Measurements from ENCODE around the gene ESRRA. TPM values are rescaled to one million over a fixed set of nuclear protein-coding genes. Genes with fewer than 3 reads are reported as not detected.

Gene ESRRA
- total RNA-seq, 1 experiment from 2014 or later = 111 TPM

DNA sequence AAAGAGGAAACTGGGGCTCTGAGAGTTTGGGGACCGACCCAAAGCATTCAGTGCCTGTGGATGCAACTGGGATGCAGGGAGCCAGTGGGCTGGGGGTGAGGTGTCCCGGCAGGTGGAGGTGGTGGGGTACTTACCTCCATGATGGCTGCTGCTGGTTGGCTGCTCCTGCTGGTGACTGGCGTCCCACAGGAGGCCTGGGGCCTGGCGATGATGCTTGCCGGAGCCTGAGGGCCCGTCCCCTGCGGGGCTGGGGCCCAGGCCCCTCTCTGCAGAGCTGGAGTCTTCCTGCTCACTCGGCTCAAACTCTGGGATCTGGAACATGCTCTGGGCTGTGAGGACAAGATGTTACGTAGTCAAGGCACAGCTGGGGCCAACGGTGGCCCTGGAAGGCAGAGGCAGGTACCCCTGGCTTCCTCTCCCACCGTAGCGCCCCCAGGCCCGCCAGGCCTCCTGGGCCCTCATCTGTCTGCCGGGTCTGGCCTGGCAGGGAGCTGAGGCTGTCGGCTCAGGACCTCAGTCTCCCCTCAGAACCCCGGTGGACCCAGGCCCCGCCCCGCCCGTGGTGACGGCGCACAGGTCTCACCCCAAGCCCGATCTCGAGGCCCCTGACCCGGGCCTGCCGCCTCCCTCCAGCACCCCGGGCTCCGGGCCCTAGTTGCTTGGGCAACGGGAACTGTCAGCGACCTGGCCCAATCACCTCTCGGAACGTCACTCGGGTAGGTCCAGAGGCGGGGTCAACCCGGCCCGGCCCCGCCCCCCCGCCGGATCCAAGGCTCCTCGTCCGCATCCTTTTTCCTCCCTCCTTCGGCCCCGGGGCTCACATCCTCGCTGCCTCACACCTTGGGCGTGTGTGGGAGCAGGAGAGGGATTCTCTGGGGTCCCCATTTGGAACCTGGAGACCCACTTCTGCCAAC is 21.0 kb upstream of the ESRRA start, which contains the start of gene BAD:
Gene BAD (minus strand): TSS at position 618 of the 914 bp plus-strand sequence. CDS start 297 bp downstream, at position 321.
- peak within 1 kb of the TSS; percentile 90 for H3K4me2 ChIP-seq (ENCODE audit: low read length)
- H4K20me1 ChIP-seq (ENCODE audit: low read length) = no peaks in the 10 kb centered on the region
- H3K27me3 ChIP-seq (ENCODE audit: low read length) = no peaks in the 10 kb centered on the region
- DNase-seq = peak; percentile 97
- H3K4me1 ChIP-seq (ENCODE audit: insufficient read depth, low read length) = peaks cover 18% of the 10 kb centered on the region
- TF ChIP-seq EZH2 (IDR thresholded peaks at IDR 0.05; ENCODE audit: low read length, unreplicated experiment) (no peak), EZH2phosphoT487 (IDR thresholded peaks at IDR 0.05; ENCODE audit: borderline replicate concordance, low read length) (no peak)
- TF ChIP-seq, protein P1, sequence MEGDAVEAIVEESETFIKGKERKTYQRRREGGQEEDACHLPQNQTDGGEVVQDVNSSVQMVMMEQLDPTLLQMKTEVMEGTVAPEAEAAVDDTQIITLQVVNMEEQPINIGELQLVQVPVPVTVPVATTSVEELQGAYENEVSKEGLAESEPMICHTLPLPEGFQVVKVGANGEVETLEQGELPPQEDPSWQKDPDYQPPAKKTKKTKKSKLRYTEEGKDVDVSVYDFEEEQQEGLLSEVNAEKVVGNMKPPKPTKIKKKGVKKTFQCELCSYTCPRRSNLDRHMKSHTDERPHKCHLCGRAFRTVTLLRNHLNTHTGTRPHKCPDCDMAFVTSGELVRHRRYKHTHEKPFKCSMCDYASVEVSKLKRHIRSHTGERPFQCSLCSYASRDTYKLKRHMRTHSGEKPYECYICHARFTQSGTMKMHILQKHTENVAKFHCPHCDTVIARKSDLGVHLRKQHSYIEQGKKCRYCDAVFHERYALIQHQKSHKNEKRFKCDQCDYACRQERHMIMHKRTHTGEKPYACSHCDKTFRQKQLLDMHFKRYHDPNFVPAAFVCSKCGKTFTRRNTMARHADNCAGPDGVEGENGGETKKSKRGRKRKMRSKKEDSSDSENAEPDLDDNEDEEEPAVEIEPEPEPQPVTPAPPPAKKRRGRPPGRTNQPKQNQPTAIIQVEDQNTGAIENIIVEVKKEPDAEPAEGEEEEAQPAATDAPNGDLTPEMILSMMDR (conservative IDR thresholded peaks at IDR 0.05; ENCODE audit: low read depth, low read length) = no peak
- no peaks in the 10 kb centered on the region for H3K9me3 ChIP-seq (ENCODE audit: low read length)
- H3F3A ChIP-seq (ENCODE audit: low read length, unreplicated experiment) = no peaks in the 10 kb centered on the region
- peak within 1 kb of the TSS; percentile 88 for H2AFZ ChIP-seq (ENCODE audit: low read length)
- H3K4me3 ChIP-seq (ENCODE audit: low read length) = peak within 1 kb of the TSS; percentile 73
- CTCF ChIA-PET = interaction anchor here (1.0 to 1.1 kb wide), 2 partner anchors 8 to 17 kb away, joined by 3 to 5 read pairs; no protein-coding TSS in a partner anchor
- H3K27ac ChIP-seq (ENCODE audit: low read length) = peak within 1 kb of the TSS; percentile 62
- peak within 1 kb of the TSS; percentile 75 for H3K9ac ChIP-seq (ENCODE audit: low read length)
- intact Hi-C loops (cut with micrococcal nuclease) = loop anchor here (2.0 kb wide), 2 partner anchors 14 to 16 kb away; partner anchors contain the start of gene CATSPERZ
- peaks cover 28% of the 10 kb centered on the region for H3K79me2 ChIP-seq (ENCODE audit: low read length)
- TSS peak; percentile 67 for BruUV-seq (replicated peaks)
- ATAC-seq = peak; percentile 89
- H3K9me2 ChIP-seq (replicated peaks; ENCODE audit: low read length) = no peaks in the 10 kb centered on the region
- H3K36me3 ChIP-seq (ENCODE audit: low read depth, low read length) = no peaks in the 10 kb centered on the region; the same call in 1 of the 2 replicates
- POLR2A ChIA-PET (ENCODE audit: unreplicated experiment) = no interaction called here

- ATAC-seq (peak; percentile 47), DNase-seq (peak; percentile 79)
- H3K9me2 ChIP-seq (replicated peaks; ENCODE audit: low read length) = no peaks in the 10 kb centered on the region
- no peaks in the 10 kb centered on the region for H3K27me3 ChIP-seq (ENCODE audit: low read length)
- peak within 1 kb of the TSS; percentile 90 for H3K4me2 ChIP-seq (ENCODE audit: low read length)
- intact Hi-C loops (cut with micrococcal nuclease) = loop anchor here (2.0 kb wide), 2 partner anchors 14 to 16 kb away; partner anchors contain the start of gene CATSPERZ
- H3K9ac ChIP-seq (ENCODE audit: low read length) = peak within 1 kb of the TSS; percentile 75
- ChIA-PET CTCF (interaction anchor here (1.0 to 1.1 kb wide), 2 partner anchors 9 to 33 kb away, joined by 3 read pairs; no protein-coding TSS in a partner anchor), POLR2A (ENCODE audit: unreplicated experiment) (no interaction called here)
- H3K4me3 ChIP-seq (ENCODE audit: low read length) = peak within 1 kb of the TSS; percentile 73
- no peaks in the 10 kb centered on the region for H3K9me3 ChIP-seq (ENCODE audit: low read length)
- H3K36me3 ChIP-seq (ENCODE audit: low read depth, low read length) = no peaks in the 10 kb centered on the region
- H2AFZ ChIP-seq (ENCODE audit: low read length) = peak within 1 kb of the TSS; percentile 88
- H3K79me2 ChIP-seq (ENCODE audit: low read length) = peaks cover 28% of the 10 kb centered on the region
- peaks cover 18% of the 10 kb centered on the region for H3K4me1 ChIP-seq (ENCODE audit: insufficient read depth, low read length)
- no peaks in the 10 kb centered on the region for H4K20me1 ChIP-seq (ENCODE audit: low read length)
- BruUV-seq (replicated peaks) = TSS peak; percentile 91
- H3K27ac ChIP-seq (ENCODE audit: low read length) = peak within 1 kb of the TSS; percentile 62
- H3F3A ChIP-seq (ENCODE audit: low read length, unreplicated experiment) = no peaks in the 10 kb centered on the region
- TF ChIP-seq EZH2 (IDR thresholded peaks at IDR 0.05; ENCODE audit: low read length, unreplicated experiment) (no peak), EZH2phosphoT487 (IDR thresholded peaks at IDR 0.05; ENCODE audit: borderline replicate concordance, low read length) (no peak)
- TF ChIP-seq, protein P1 (conservative IDR thresholded peaks at IDR 0.05; ENCODE audit: low read depth, low read length) = no peak
Observed at GRCh38 chr11:64284962-64285884, 20.1 kb upstream of the ESRRA start, which contains the start of gene GPR137. GPR137 (plus strand) TSS chr11:64285848; CDS start chr11:64286525, 677 bp downstream.
